K562 (cell line): ENCODE data around the gene IFNA14. TPM values are rescaled to one million over a fixed set of nuclear protein-coding genes. Genes with fewer than 3 reads are reported as not detected.

Source experiments
- ATAC-seq: fragments of 200-7000 bp; cut with Tn5 transposase; 3 replicates; pipeline ENCODE4 v1.9.1; 2020; ENCODE audit warnings: moderate library complexity
- BruUV-seq: library from RNA; stranded (reverse); fragments of 400-500 nt; replicated peaks from 2 replicates; lab custom pipeline; 2021; lab: Mats Ljungman, UMichigan
- CTCF ChIA-PET: fragments of 300-600 bp; formaldehyde crosslinking; extraction: SDS; loops from one replicate; lab custom pipeline; 2021; ENCODE audit warnings: low intra/inter-chr PET ratio; lab: Yijun Ruan, JAX
- POLR2A ChIA-PET: fragments of 300-600, 350-650 bp; sonication (Branson Sonifier 250); formaldehyde crosslinking; extraction: SDS; loops from one replicate; lab custom pipeline; 2021; ENCODE audit warnings: antibody characterized with exemption, inconsistent platforms; lab: Yijun Ruan, JAX
- DNase-seq, 4 experiments: peaks; one replicate each; pipeline versions ENCODE4 v3.0.0 to v3.0.0-alpha.2; 2011 to 2018; ENCODE audit warnings: low spot score in 3 of 4, mixed read lengths in 3 of 4; ENCODE audit errors: extremely low read depth in 1 of 4
- FAIRE-seq: peaks from 2 replicates; lab custom pipeline; 2011; peaks lifted over from hg19 to GRCh38; lab: Jason Lieb, UNC
- H2AFZ ChIP-seq: 2 replicates; pipeline ENCODE4 v1.6.0; 2011; ENCODE audit warnings: low read depth, low read length, control low read depth, inconsistent platforms
- H3K27ac ChIP-seq: fragments of 200-600 bp; 3 replicates; pipeline ENCODE4 v1.8.0; 2011; ENCODE audit warnings: low read depth, mild to moderate bottlenecking, control low read depth, inconsistent platforms, low read length, moderate library complexity, mixed read lengths; ENCODE audit errors: extremely low read depth
- H3K27me3 ChIP-seq, 2 experiments: fragments of 300-600 bp in 1 of 2; 2 replicates in 1 of 2; 3 replicates in 1 of 2; pipeline versions ENCODE4 v1.6.0 to v1.8.0; 2011; ENCODE audit warnings: inconsistent platforms in 2 of 2, low read length in 2 of 2, mild to moderate bottlenecking in 1 of 2, mixed read lengths in 1 of 2, moderate library complexity in 1 of 2; ENCODE audit not compliant: control insufficient read depth in 2 of 2, insufficient read depth in 2 of 2
- H3K36me3 ChIP-seq: fragments of 300-600 bp; 3 replicates; pipeline ENCODE4 v1.8.0; 2011; ENCODE audit warnings: mild to moderate bottlenecking, low read length, inconsistent platforms; ENCODE audit not compliant: control insufficient read depth, insufficient read depth
- H3K4me1 ChIP-seq, 2 experiments: fragments of 200-600 bp in 1 of 2; replicated peaks in 1 of 2; 2 replicates in 1 of 2; 3 replicates in 1 of 2; pipeline versions ENCODE4 v1.5.1 to v1.8.0; 2011; ENCODE audit warnings: inconsistent platforms in 2 of 2, low read length in 2 of 2, mild to moderate bottlenecking in 1 of 2, mixed read lengths in 1 of 2, moderate library complexity in 1 of 2; ENCODE audit not compliant: control insufficient read depth in 2 of 2, insufficient read depth in 2 of 2
- H3K4me2 ChIP-seq: 2 replicates; pipeline ENCODE4 v1.6.1; 2011; ENCODE audit warnings: low read length, control low read depth, inconsistent platforms, mixed read lengths; ENCODE audit not compliant: insufficient read depth
- H3K4me3 ChIP-seq: fragments of 200-600 bp; sonication (generic), shearing (Covaris generic); 2 replicates; pipeline ENCODE4 v1.5.1; 2016; ENCODE audit warnings: control low read depth, inconsistent platforms
- H3K79me2 ChIP-seq: fragments of 200-600 bp; 3 replicates; pipeline ENCODE4 v1.8.0; 2011; ENCODE audit warnings: low read length, inconsistent platforms; ENCODE audit not compliant: control insufficient read depth, insufficient read depth
- H3K9ac ChIP-seq, 2 experiments: 2 replicates each; pipeline versions ENCODE4 v1.6.0 to v1.6.1; 2011; ENCODE audit warnings: low read depth in 2 of 2, low read length in 2 of 2, control low read depth in 1 of 2, inconsistent platforms in 1 of 2, mild to moderate bottlenecking in 1 of 2, mixed read lengths in 1 of 2; ENCODE audit not compliant: insufficient read depth in 1 of 2
- H3K9me1 ChIP-seq: one replicate; pipeline ENCODE4 v1.6.0; 2011; ENCODE audit warnings: inconsistent platforms, mild to moderate bottlenecking, low read length, moderate library complexity; ENCODE audit not compliant: control insufficient read depth, insufficient read depth
- H3K9me3 ChIP-seq: replicated peaks from 2 replicates; pipeline ENCODE4 v1.5.1; 2011; ENCODE audit warnings: low read depth, low read length, inconsistent platforms; ENCODE audit not compliant: control insufficient read depth, insufficient read depth
- H4K20me1 ChIP-seq: replicated peaks from 2 replicates; pipeline ENCODE4 v1.6.1; 2011; ENCODE audit warnings: low read length, inconsistent platforms, mixed read lengths; ENCODE audit not compliant: control insufficient read depth, insufficient read depth
- MECOM ChIP-seq: fragments of 250-450 bp; sonication (Bioruptor Pico); IDR thresholded peaks from 2 replicates; pipeline ENCODE4 v1.8.0; 2022; ENCODE audit warnings: inconsistent platforms
- NCOA6 ChIP-seq: fragments of 450-650 bp; IDR thresholded peaks from 2 replicates; pipeline ENCODE4 v1.6.1; 2017; ENCODE audit warnings: mild to moderate bottlenecking
- POLR2A ChIP-seq: fragments of 450-650 bp; conservative IDR thresholded peaks from 2 replicates; pipeline ENCODE4 v1.6.1; 2016
- PRMT5 ChIP-seq: sonication (generic); formaldehyde crosslinking; IDR thresholded peaks from 2 replicates; pipeline ENCODE4 v1.5.0; 2020; ENCODE audit warnings: missing genetic modification reagents
- ZEB2 ChIP-seq: fragments of 450-650 bp; IDR thresholded peaks from 2 replicates; pipeline ENCODE4 v1.6.1; 2016
- WGBS: fragments of 100-300 bp; shearing (Covaris generic); methylation state at CpG from one replicate; pipeline ENCODE4 v1.1.6; 2016; ENCODE audit warnings: low coverage, mixed read lengths; ENCODE audit not compliant: insufficient coverage; ENCODE audit errors: missing lambda C conversion rate; 5-methylcytosine and 5-hydroxymethylcytosine counted together
- in situ Hi-C: fragments of 300-500 bp; cut with MboI; formaldehyde crosslinking; loops from 4 replicates; pipeline ENCODE4 v1.15.0; 2018; ENCODE audit warnings: inconsistent platforms, mixed read lengths
- intact Hi-C: fragments of 100-400 bp; cut with micrococcal nuclease; formaldehyde crosslinking; loops from 2 replicates; pipeline ENCODE4 v1.14.2; 2022
- polyA plus RNA-seq, 8 experiments: library from polyadenylated mRNA; depleted of rRNA in 4 of 8; stranded (reverse) in 5 of 8; unstranded in 3 of 8; fragments of >200 nt; fragmentation: Nextera tagmentation in 2 of 8; fragmentation: Illumina TruSeq in 1 of 8; extraction: Ambion mirVana in 2 of 8; extraction: Trizol in 1 of 8; gene quantifications; 2 replicates each; pipeline versions ENCODE4 v1.2.1 to v1.2.3, GENCODE V29; 2011 to 2014; ENCODE audit warnings: inconsistent platforms in 1 of 8, missing spikeins in 1 of 8
- total RNA-seq, 7 experiments: library from RNA; depleted of rRNA in 6 of 7; stranded (reverse); fragments of >200 nt in 6 of 7; fragmentation: Illumina TruSeq in 2 of 7; extraction: Trizol in 2 of 7; gene quantifications; 2 replicates each; pipeline versions ENCODE4 v1.2.1 to v1.2.3, GENCODE V29; 2011 to 2021; ENCODE audit warnings: low replicate concordance in 1 of 7
- TF ChIP-seq, protein P1 (sequence below): fragments of 250-450 bp; sonication (Bioruptor Pico); IDR thresholded peaks from 2 replicates; pipeline ENCODE4 v1.4.0; 2020; ENCODE audit warnings: mild to moderate bottlenecking
- TF ChIP-seq, protein P2 (sequence below): fragments of 200-800 bp; sonication (Bioruptor generic); IDR thresholded peaks from 2 replicates; pipeline ENCODE4 v1.6.1; 2017; ENCODE audit warnings: missing genetic modification characterization, missing compliant biosample characterization

IFNA14 gene
- total and polyA plus RNA-seq, 9 of the 15 experiments (the other 6 are each of a cell fraction or from before 2014, with no cell fraction given), result not detected

GRCh38 chr9:21267485-21268346 is 27.9 kb upstream of the IFNA14 start (continued):
- TF ChIP-seq, protein P1, sequence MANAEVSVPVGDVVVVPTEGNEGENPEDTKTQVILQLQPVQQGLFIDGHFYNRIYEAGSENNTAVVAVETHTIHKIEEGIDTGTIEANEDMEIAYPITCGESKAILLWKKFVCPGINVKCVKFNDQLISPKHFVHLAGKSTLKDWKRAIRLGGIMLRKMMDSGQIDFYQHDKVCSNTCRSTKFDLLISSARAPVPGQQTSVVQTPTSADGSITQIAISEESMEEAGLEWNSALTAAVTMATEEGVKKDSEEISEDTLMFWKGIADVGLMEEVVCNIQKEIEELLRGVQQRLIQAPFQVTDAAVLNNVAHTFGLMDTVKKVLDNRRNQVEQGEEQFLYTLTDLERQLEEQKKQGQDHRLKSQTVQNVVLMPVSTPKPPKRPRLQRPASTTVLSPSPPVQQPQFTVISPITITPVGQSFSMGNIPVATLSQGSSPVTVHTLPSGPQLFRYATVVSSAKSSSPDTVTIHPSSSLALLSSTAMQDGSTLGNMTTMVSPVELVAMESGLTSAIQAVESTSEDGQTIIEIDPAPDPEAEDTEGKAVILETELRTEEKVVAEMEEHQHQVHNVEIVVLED (CRISPR knock-in tag), result no peak
- TF ChIP-seq, all 486 proteins: peak for 0

DNA sequence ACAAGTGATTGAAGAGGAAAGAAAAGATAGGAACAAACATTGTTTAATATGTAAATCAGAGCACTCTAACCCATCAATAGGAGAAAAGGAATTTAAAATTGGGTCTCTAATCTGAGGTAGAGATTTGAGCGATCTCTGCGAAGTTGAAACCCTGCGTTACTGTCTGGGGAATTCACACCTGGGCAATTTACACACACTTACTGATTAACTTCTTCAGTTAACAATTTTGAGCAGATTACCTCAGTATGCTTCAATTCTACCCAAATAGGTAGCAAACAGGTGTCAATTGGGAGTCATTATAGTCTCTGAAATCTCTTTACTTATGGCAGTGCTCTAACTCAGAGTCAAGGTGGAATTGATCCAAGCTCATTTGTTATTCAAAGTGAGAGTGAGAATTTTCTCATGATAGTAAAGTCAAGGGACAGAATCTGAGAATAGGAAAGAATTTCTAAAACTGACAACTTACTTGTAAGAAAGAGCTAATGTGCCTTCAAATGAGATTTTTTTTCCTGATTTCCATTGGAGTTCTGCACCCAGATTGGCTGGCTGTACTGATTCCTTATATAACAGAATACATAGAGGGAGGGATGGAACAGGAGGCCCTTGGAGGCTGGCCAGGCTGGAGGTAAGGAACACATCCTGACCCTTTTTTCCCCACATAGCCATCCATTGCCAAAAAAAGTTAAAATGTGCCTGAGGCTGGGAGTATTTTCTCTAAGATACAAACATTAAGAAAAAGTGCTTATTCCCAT is 27.1 kb upstream of the IFNA14 start:
- no peak overlapping the region for H3K4me3 ChIP-seq
- no peak overlapping the region for H3K9ac ChIP-seq
- in situ Hi-C loops, result no loop called here
- H3K4me1 ChIP-seq, result no peaks in the 10 kb centered on the region
- ATAC-seq (no peak), FAIRE-seq (no peak)
- no peaks in the 10 kb centered on the region for H3K36me3 ChIP-seq
- ChIA-PET POLR2A (no interaction called here), CTCF (no interaction called here)
- no peaks in the 10 kb centered on the region for H3K9me3 ChIP-seq
- intact Hi-C loops, result no loop called here
- no CpG with 5 or more reads among the region's 3 CpGs for WGBS
- H3K9me1 ChIP-seq, result no peaks in the 10 kb centered on the region
- H3K27ac ChIP-seq, result no peak overlapping the region
- no TSS peak for BruUV-seq
- no peaks in the 10 kb centered on the region for H4K20me1 ChIP-seq
- H3K4me2 ChIP-seq, result no peak overlapping the region
- no peak for TF ChIP-seq ZEB2
- no peak for TF ChIP-seq MECOM (CRISPR knock-in tag)
- TF ChIP-seq, protein P2, sequence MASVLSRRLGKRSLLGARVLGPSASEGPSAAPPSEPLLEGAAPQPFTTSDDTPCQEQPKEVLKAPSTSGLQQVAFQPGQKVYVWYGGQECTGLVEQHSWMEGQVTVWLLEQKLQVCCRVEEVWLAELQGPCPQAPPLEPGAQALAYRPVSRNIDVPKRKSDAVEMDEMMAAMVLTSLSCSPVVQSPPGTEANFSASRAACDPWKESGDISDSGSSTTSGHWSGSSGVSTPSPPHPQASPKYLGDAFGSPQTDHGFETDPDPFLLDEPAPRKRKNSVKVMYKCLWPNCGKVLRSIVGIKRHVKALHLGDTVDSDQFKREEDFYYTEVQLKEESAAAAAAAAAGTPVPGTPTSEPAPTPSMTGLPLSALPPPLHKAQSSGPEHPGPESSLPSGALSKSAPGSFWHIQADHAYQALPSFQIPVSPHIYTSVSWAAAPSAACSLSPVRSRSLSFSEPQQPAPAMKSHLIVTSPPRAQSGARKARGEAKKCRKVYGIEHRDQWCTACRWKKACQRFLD (CRISPR knock-in tag), result no peak
- no peak for TF ChIP-seq POLR2A
- TF ChIP-seq PRMT5 (CRISPR knock-in tag), result no peak
- TF ChIP-seq NCOA6, result no peak
- TF ChIP-seq, all 486 proteins: peak for 0
- H3K27me3 ChIP-seq, result no peaks in the 10 kb centered on the region
- H2AFZ ChIP-seq, result no peak overlapping the region
- no peak for DNase-seq
- no peaks in the 10 kb centered on the region for H3K79me2 ChIP-seq
